H9 (cell line): Measurements from ENCODE around the gene NECTIN1. TPM values are rescaled to one million over a fixed set of nuclear protein-coding genes. Genes with fewer than 3 reads are reported as not detected.

ENCODE experiments used
- DNase-seq: peaks from one replicate; pipeline ENCODE4 v3.0.0-alpha.2; 2017
- H2AFZ ChIP-seq: one replicate; pipeline ENCODE4 v1.6.1; 2013; ENCODE audit warnings: mild to moderate bottlenecking, low read length, control low read depth, moderate library complexity
- H2AK5ac ChIP-seq: 2 replicates; pipeline ENCODE4 v1.6.1; 2013; ENCODE audit warnings: low read length, control low read depth, mixed read lengths; ENCODE audit not compliant: insufficient read length
- H2BK120ac ChIP-seq: one replicate; pipeline ENCODE4 v1.6.1; 2013; ENCODE audit warnings: low read depth, mild to moderate bottlenecking, low read length, control low read depth, inconsistent platforms; ENCODE audit not compliant: poor library complexity, severe bottlenecking
- H2BK12ac ChIP-seq: 2 replicates; pipeline ENCODE4 v1.6.1; 2013; ENCODE audit warnings: low read length, control low read depth, mixed read lengths, low read depth; ENCODE audit not compliant: insufficient read length
- H2BK15ac ChIP-seq: 2 replicates; pipeline ENCODE4 v1.6.1; 2013; ENCODE audit warnings: low read depth, low read length, control low read depth
- H2BK20ac ChIP-seq: one replicate; pipeline ENCODE4 v1.6.1; 2013; ENCODE audit warnings: low read depth, mild to moderate bottlenecking, low read length, control low read depth, inconsistent platforms; ENCODE audit not compliant: poor library complexity, severe bottlenecking
- H2BK5ac ChIP-seq: 2 replicates; pipeline ENCODE4 v1.6.1; 2013; ENCODE audit warnings: low read length, control low read depth, mixed read lengths; ENCODE audit not compliant: insufficient read length
- H3K14ac ChIP-seq: 2 replicates; pipeline ENCODE4 v1.6.1; 2013; ENCODE audit warnings: low read length, control low read depth; ENCODE audit not compliant: insufficient read depth
- H3K18ac ChIP-seq: 2 replicates; pipeline ENCODE4 v1.6.1; 2013; ENCODE audit warnings: low read depth, mild to moderate bottlenecking, mixed read lengths, low read length, control low read depth; ENCODE audit not compliant: insufficient read length
- H3K23ac ChIP-seq: 2 replicates; pipeline ENCODE4 v1.6.1; 2013; ENCODE audit warnings: low read length, control low read depth, mixed read lengths, low read depth; ENCODE audit not compliant: insufficient read length
- H3K23me2 ChIP-seq: 2 replicates; pipeline ENCODE4 v1.6.1; 2013; ENCODE audit warnings: low read depth, mild to moderate bottlenecking, mixed read lengths, low read length, control low read depth; ENCODE audit not compliant: insufficient read length, poor library complexity, severe bottlenecking
- H3K27ac ChIP-seq: 2 replicates; pipeline ENCODE4 v1.5.1; 2013; ENCODE audit warnings: low read length, control low read depth, mixed read lengths, low read depth; ENCODE audit not compliant: insufficient read length
- H3K27me3 ChIP-seq: 2 replicates; pipeline ENCODE4 v1.6.1; 2013; ENCODE audit warnings: low read length, control low read depth, inconsistent platforms; ENCODE audit not compliant: insufficient read depth
- H3K4ac ChIP-seq: 2 replicates; pipeline ENCODE4 v1.6.1; 2013; ENCODE audit warnings: low read depth, mild to moderate bottlenecking, control low read depth, inconsistent platforms, low read length, moderate library complexity
- H3K4me1 ChIP-seq: 2 replicates; pipeline ENCODE4 v1.6.1; 2013; ENCODE audit warnings: low read length, control low read depth, inconsistent platforms; ENCODE audit not compliant: insufficient read depth
- H3K4me2 ChIP-seq: 2 replicates; pipeline ENCODE4 v1.6.1; 2013; ENCODE audit warnings: low read length, control low read depth, mixed read lengths; ENCODE audit not compliant: insufficient read length, insufficient read depth
- H3K56ac ChIP-seq: 2 replicates; pipeline ENCODE4 v1.6.1; 2013; ENCODE audit warnings: low read depth, mild to moderate bottlenecking, mixed read lengths, low read length, control low read depth; ENCODE audit not compliant: insufficient read length
- H3K79me1 ChIP-seq: 2 replicates; pipeline ENCODE4 v1.6.1; 2013; ENCODE audit warnings: low read depth, mild to moderate bottlenecking, moderate library complexity, low read length, control low read depth, inconsistent platforms; ENCODE audit not compliant: insufficient read depth, poor library complexity, severe bottlenecking
- H3K79me2 ChIP-seq: 2 replicates; pipeline ENCODE4 v1.6.1; 2013; ENCODE audit warnings: low read length, control low read depth, inconsistent platforms; ENCODE audit not compliant: insufficient read depth
- H3K9ac ChIP-seq: 2 replicates; pipeline ENCODE4 v1.6.1; 2013; ENCODE audit warnings: low read length, control low read depth, mixed read lengths; ENCODE audit not compliant: insufficient read length; ENCODE audit errors: extremely low read depth
- H3K9me3 ChIP-seq: one replicate; pipeline ENCODE4 v1.6.1; 2013; ENCODE audit warnings: low read depth, low read length, inconsistent platforms; ENCODE audit not compliant: control insufficient read depth
- H3T11ph ChIP-seq: one replicate; pipeline ENCODE4 v1.6.1; 2013; ENCODE audit warnings: mild to moderate bottlenecking, low read length, control low read depth, inconsistent platforms
- H4K20me1 ChIP-seq: one replicate; pipeline ENCODE4 v1.6.1; 2013; ENCODE audit not compliant: control insufficient read depth, insufficient read length, insufficient read depth
- H4K5ac ChIP-seq: 2 replicates; pipeline ENCODE4 v1.6.1; 2013; ENCODE audit warnings: low read depth, mild to moderate bottlenecking, mixed read lengths, low read length, control low read depth; ENCODE audit not compliant: insufficient read length
- H4K8ac ChIP-seq: replicated peaks from 2 replicates; pipeline ENCODE4 v1.6.1; 2013; ENCODE audit warnings: low read length, control low read depth, mixed read lengths, low read depth; ENCODE audit not compliant: insufficient read length
- H4K91ac ChIP-seq: 2 replicates; pipeline ENCODE4 v1.6.1; 2013; ENCODE audit warnings: low read depth, mild to moderate bottlenecking, moderate library complexity, mixed read lengths, low read length, control low read depth; ENCODE audit not compliant: insufficient read length
- H3K27ac Mint-ChIP-seq, 3 experiments: 2 replicates in 2 of 3; 3 replicates in 1 of 3; pipeline ENCODE4 v1.8.0; 2020 to 2021; ENCODE audit warnings: mixed read lengths in 3 of 3, mild to moderate bottlenecking in 1 of 3, moderate library complexity in 1 of 3
- H3K27me3 Mint-ChIP-seq: 2 replicates; pipeline ENCODE4 v1.8.0; 2021; ENCODE audit warnings: low read depth, mild to moderate bottlenecking, moderate library complexity, mixed read lengths
- H3K36me3 Mint-ChIP-seq, 3 experiments: 2 replicates in 2 of 3; 3 replicates in 1 of 3; pipeline ENCODE4 v1.8.0; 2020 to 2021; ENCODE audit warnings: low read depth in 3 of 3, mixed read lengths in 3 of 3; ENCODE audit not compliant: insufficient read depth in 1 of 3
- H3K4me1 Mint-ChIP-seq, 2 experiments: 2 replicates each; pipeline ENCODE4 v1.8.0; 2020; ENCODE audit warnings: mixed read lengths in 2 of 2
- H3K4me3 Mint-ChIP-seq, 2 experiments: 2 replicates in 1 of 2; 3 replicates in 1 of 2; pipeline ENCODE4 v1.8.0; 2020 to 2021; ENCODE audit warnings: mild to moderate bottlenecking in 2 of 2, mixed read lengths in 2 of 2, moderate library complexity in 1 of 2
- H3K9me3 Mint-ChIP-seq, 2 experiments: 2 replicates in 1 of 2; 3 replicates in 1 of 2; pipeline ENCODE4 v1.8.0; 2020; ENCODE audit warnings: mild to moderate bottlenecking in 2 of 2, mixed read lengths in 2 of 2, moderate library complexity in 1 of 2
- CTCF ChIP-seq: fragments of 200-600 bp; sonication (generic); conservative IDR thresholded peaks from 3 replicates; pipeline ENCODE4 v1.8.0; 2021; ENCODE audit warnings: antibody characterized with exemption, mild to moderate bottlenecking
- WGBS: extraction: QIAGEN DNeasy Blood & Tissue Kit; methylation state at CpG from one replicate; pipeline ENCODE4 v1.1.7; 2013; ENCODE audit warnings: missing lambda C conversion rate, low lambda C conversion rate, mixed read lengths; ENCODE audit not compliant: insufficient read length; ENCODE audit errors: extremely low coverage; 5-methylcytosine and 5-hydroxymethylcytosine counted together
- total RNA-seq: library from RNA; stranded (reverse); gene quantifications from 2 replicates; pipeline ENCODE4 v1.2.1, GENCODE V29; 2021

Gene NECTIN1
- total RNA-seq, 1 experiment from 2014 or later: 113 TPM

GRCh38 chr11:119714590-119714989, 14.4 kb downstream of the NECTIN1 start:
- H2BK5ac ChIP-seq: no peak overlapping the region
- H3K4me2 ChIP-seq: no peak overlapping the region
- no peak overlapping the region for H3T11ph ChIP-seq
- H3K27ac ChIP-seq: no peak overlapping the region
- H2BK120ac ChIP-seq: no peak overlapping the region
- H3K4me1 Mint-ChIP-seq: peaks cover 63 to 77% of the 10 kb centered on the region in 2 experiments
- H3K79me1 ChIP-seq: peaks cover 23% of the 10 kb centered on the region
- H3K27me3 ChIP-seq: no peaks in the 10 kb centered on the region
- H3K9me3 ChIP-seq: no peaks in the 10 kb centered on the region
- H3K4me1 ChIP-seq: peaks cover 4% of the 10 kb centered on the region; the same call in 1 of the 2 replicates
- H3K56ac ChIP-seq: no peak overlapping the region
- no CpG with 5 or more reads among the region's 6 CpGs for WGBS
- peaks cover 7% of the 10 kb centered on the region for H4K20me1 ChIP-seq
- peaks cover under 1 to 18% (median 12%) of the 10 kb centered on the region in 3 experiments; a peak in 6 of 7 replicates for H3K36me3 Mint-ChIP-seq
- H2BK12ac ChIP-seq: no peak overlapping the region
- no peak overlapping the region for H4K91ac ChIP-seq
- H3K27me3 Mint-ChIP-seq: no peaks in the 10 kb centered on the region; the same call in none of the 2 replicates
- DNase-seq: no peak
- no peak overlapping the region for H4K8ac ChIP-seq
- no peak overlapping the region for H3K9ac ChIP-seq
- no peak overlapping the region for H4K5ac ChIP-seq
- no peak overlapping the region for H3K18ac ChIP-seq
- no peak overlapping the region for H3K23ac ChIP-seq
- no peak overlapping the region for H3K4ac ChIP-seq
- peaks cover 33% of the 10 kb centered on the region; the same call in 1 of the 2 replicates for H3K79me2 ChIP-seq
- no peak overlapping the region for H3K4me3 Mint-ChIP-seq
- no peak overlapping the region for H2AK5ac ChIP-seq
- H3K14ac ChIP-seq: no peak overlapping the region
- H3K9me3 Mint-ChIP-seq: no peaks in the 10 kb centered on the region
- no peak overlapping the region for H2BK15ac ChIP-seq
- TF ChIP-seq CTCF: no peak
- H2AFZ ChIP-seq: no peak overlapping the region
- no peak overlapping the region for H2BK20ac ChIP-seq
- H3K23me2 ChIP-seq: no peaks in the 10 kb centered on the region
- H3K27ac Mint-ChIP-seq: no peak overlapping the region
